GM19324 (cell line): ENCODE data around the gene TRIP6.

Source experiments
- ATAC-seq: cut with Tn5 transposase; IDR thresholded peaks from one replicate; pipeline ENCODE4 v1.9.1; 2021; ENCODE audit warnings: mild to moderate bottlenecking, moderate library complexity; ENCODE audit not compliant: unreplicated experiment, low FRiP score

The TRIP6 gene

GRCh38 chr7:100867776-100868485, 744 bp downstream of the TRIP6 start:
- ATAC-seq = no peak

- no peak for ATAC-seq
These were observed 6.6 kb downstream of the TRIP6 start for GRCh38 chr7:100873599-100874299.

GRCh38 chr7:100874300-100874576, 7.1 kb downstream of the TRIP6 start:
- no peak for ATAC-seq

GRCh38 chr7:100874577-100875355, 7.6 kb downstream of the TRIP6 start, which contains the start of gene SRRT:
SRRT (plus strand) TSS chr7:100875103; CDS start chr7:100875591, 488 bp downstream.
- ATAC-seq = peak; percentile 95

GRCh38 chr7:100875356-100875751, 8.2 kb downstream of the TRIP6 start:
- no peak for ATAC-seq

GRCh38 chr7:100878013-100878412, 10.8 kb downstream of the TRIP6 start:
- no peak for ATAC-seq

- no peak for ATAC-seq
These were observed 11.5 kb downstream of the TRIP6 start for GRCh38 chr7:100878685-100879084.

GRCh38 chr7:100879685-100880261, 12.6 kb downstream of the TRIP6 start:
- ATAC-seq = no peak

- no peak for ATAC-seq
These were observed 13.5 kb downstream of the TRIP6 start for GRCh38 chr7:100880645-100881044.

- no peak for ATAC-seq
These were observed 13.9 kb downstream of the TRIP6 start for GRCh38 chr7:100881136-100881535.

GRCh38 chr7:100882201-100882600, 15.0 kb downstream of the TRIP6 start:
- no peak for ATAC-seq

- ATAC-seq = no peak
These were observed 15.8 kb downstream of the TRIP6 start for GRCh38 chr7:100882785-100883526.

- ATAC-seq = no peak
These were observed 17.7 kb downstream of the TRIP6 start for GRCh38 chr7:100884736-100885439.

- ATAC-seq = no peak
These were observed 18.4 kb downstream of the TRIP6 start for GRCh38 chr7:100885440-100886141.

- no peak for ATAC-seq
These were observed 19.2 kb downstream of the TRIP6 start for GRCh38 chr7:100886142-100886935.

- ATAC-seq = no peak
These were observed 19.8 kb downstream of the TRIP6 start for GRCh38 chr7:100886936-100887515.

GRCh38 chr7:100887516-100888290, 20.5 kb downstream of the TRIP6 start:
- peak; percentile 30 for ATAC-seq
